Spleen (tissue), 7 donors: Measurements from ENCODE around the gene SRF.

ENCODE experiments used
- CTCF ChIP-seq, 11 experiments: fragments of 200-600 bp in 7 of 11; fragments of 450-650 bp in 4 of 11; sonication (generic) in 4 of 11; IDR thresholded peaks in 8 of 11; conservative IDR thresholded peaks in 3 of 11; 1 replicate in 7 of 11; 2 replicates in 4 of 11; pipeline versions ENCODE4 v1.4.0 to v1.8.0; 2016 to 2021; ENCODE audit warnings: antibody characterized with exemption in 11 of 11, inconsistent platforms in 4 of 11, mild to moderate bottlenecking in 1 of 11
- POLR2A ChIP-seq, 3 donors: fragments of 450-650 bp; IDR thresholded peaks; one replicate each; pipeline ENCODE4 v1.5.1; 2017; ENCODE audit warnings: antibody characterized with exemption in 3 of 3, mild to moderate bottlenecking in 1 of 3
- POLR2AphosphoS5 ChIP-seq, 3 donors: sonication (generic); formaldehyde crosslinking; IDR thresholded peaks; one replicate each; pipeline ENCODE4 v1.5.1; 2017; ENCODE audit warnings: antibody characterized with exemption in 3 of 3
- donor health status: DM: no; HTN: no; CAD: no; lungs with moderate emphysema.
- donor health status: DM: no; HTN: no; CAD: no.
- donor health status: DM: no; HTN: no; CAD: no.

- TF ChIP-seq CTCF (IDR thresholded peaks at IDR 0.05 in 8 of 11, conservative IDR thresholded peaks at IDR 0.05 in 3 of 11) (no peak), POLR2AphosphoS5 (IDR thresholded peaks at IDR 0.05) (no peak), POLR2A (IDR thresholded peaks at IDR 0.05) (no peak)
These were observed 29.5 kb downstream of the SRF start for GRCh38 chr6:43200541-43200940.
